HCT116 (cell line): ENCODE results near the gene SLC66A2. TPM values are rescaled to one million over a fixed set of nuclear protein-coding genes. Genes with fewer than 3 reads are reported as not detected.

ENCODE experiments used
- ATAC-seq: fragments of 200-7000 bp; cut with Tn5 transposase; 2 replicates; pipeline ENCODE4 v1.9.1; 2020; ENCODE audit warnings: mild to moderate bottlenecking, moderate library complexity
- BruUV-seq: library from RNA; stranded (reverse); fragments of 400-500 nt; replicated peaks from 2 replicates; lab custom pipeline; 2021; lab: Mats Ljungman, UMichigan
- CTCF ChIA-PET: fragments of 300-600 bp; sonication (Branson Sonifier 250); formaldehyde crosslinking; loops from one replicate; lab custom pipeline; 2021; ENCODE audit warnings: antibody characterized with exemption; lab: Charles Lee
- POLR2A ChIA-PET: fragments of 300-600, 350-600 bp; sonication (Branson Sonifier 250); formaldehyde crosslinking; loops from one replicate; lab custom pipeline; 2021; ENCODE audit warnings: antibody characterized with exemption; lab: Charles Lee
- RAD21 ChIA-PET, 2 experiments: fragments of 300-600 bp; sonication (Branson Sonifier 250); formaldehyde crosslinking; loops; one replicate each; lab custom pipeline; 2023; ENCODE audit warnings: low total read pairs in 2 of 2; ENCODE audit not compliant: uncharacterized antibody in 2 of 2, unreplicated experiment in 2 of 2, low non-redundant PET in 1 of 2; lab: Charles Lee
- DNase-seq: peaks from one replicate; pipeline ENCODE4 v3.0.0-alpha.2; 2010; ENCODE audit warnings: low read depth, low spot score
- H2AFZ ChIP-seq: fragments of 200-600 bp; shearing (Covaris generic), sonication (generic); 2 replicates; pipeline ENCODE4 v1.6.1; 2017; ENCODE audit warnings: low read depth, mixed run types, mixed read lengths, antibody characterized with exemption, low read length; ENCODE audit not compliant: poor library complexity, severe bottlenecking
- H3K27ac ChIP-seq: 2 replicates; pipeline ENCODE4 v1.5.1; 2012; ENCODE audit warnings: low read depth, low read length
- H3K27me3 ChIP-seq: fragments of 200-600 bp; sonication (generic); 2 replicates; pipeline ENCODE4 v1.6.1; 2016; ENCODE audit warnings: mixed run types, low read length, mixed read lengths; ENCODE audit not compliant: insufficient read depth
- H3K36me3 ChIP-seq, 2 experiments: fragments of 200-500 bp in 1 of 2; fragments of 200-600 bp in 1 of 2; sonication (Bioruptor generic) in 1 of 2; sonication (generic) in 1 of 2; 2 replicates each; pipeline versions ENCODE4 v1.5.1 to v1.6.1; 2014 to 2016; ENCODE audit warnings: low read length in 2 of 2, inconsistent platforms in 1 of 2, mixed read lengths in 1 of 2, mixed run types in 1 of 2; ENCODE audit not compliant: insufficient read depth in 2 of 2, control insufficient read depth in 1 of 2
- H3K4me1 ChIP-seq, 2 experiments: fragments of 200-600 bp in 1 of 2; sonication (generic) in 1 of 2; 2 replicates each; pipeline versions ENCODE4 v1.5.1 to v1.6.1; 2012 to 2017; ENCODE audit warnings: low read length in 2 of 2, inconsistent platforms in 1 of 2, mild to moderate bottlenecking in 1 of 2, mixed read lengths in 1 of 2, mixed run types in 1 of 2, moderate library complexity in 1 of 2; ENCODE audit not compliant: insufficient read depth in 2 of 2, control insufficient read depth in 1 of 2
- H3K4me2 ChIP-seq: fragments of 200-600 bp; sonication (generic); 2 replicates; pipeline ENCODE4 v1.6.1; 2017; ENCODE audit warnings: mixed run types, low read length, mixed read lengths
- H3K4me3 ChIP-seq, 2 experiments: fragments of 200-600 bp in 1 of 2; sonication (generic) in 1 of 2; replicated peaks in 1 of 2; 2 replicates each; pipeline ENCODE4 v1.5.1; 2011 to 2016; ENCODE audit warnings: low read length in 2 of 2, control low read depth in 1 of 2, low read depth in 1 of 2, mild to moderate bottlenecking in 1 of 2, mixed read lengths in 1 of 2, mixed run types in 1 of 2
- H3K79me2 ChIP-seq: fragments of 200-600 bp; sonication (generic); 2 replicates; pipeline ENCODE4 v1.6.1; 2017; ENCODE audit warnings: mild to moderate bottlenecking, mixed run types, low read length, moderate library complexity, mixed read lengths; ENCODE audit not compliant: insufficient read depth
- H3K9ac ChIP-seq: fragments of 200-600 bp; sonication (generic); 2 replicates; pipeline ENCODE4 v1.6.1; 2016; ENCODE audit warnings: low read length, mixed read lengths
- H3K9me2 ChIP-seq: fragments of 200-600 bp; sonication (generic), shearing (Covaris generic); 2 replicates; pipeline ENCODE4 v1.6.1; 2017; ENCODE audit warnings: mixed run types, mild to moderate bottlenecking, moderate library complexity; ENCODE audit not compliant: insufficient read depth
- H3K9me3 ChIP-seq, 2 experiments: fragments of 200-500 bp in 1 of 2; fragments of 200-600 bp in 1 of 2; sonication (Bioruptor generic) in 1 of 2; sonication (generic) in 1 of 2; 2 replicates each; pipeline ENCODE4 v1.6.1; 2014 to 2017; ENCODE audit warnings: low read length in 2 of 2, mixed read lengths in 2 of 2, inconsistent platforms in 1 of 2, low read depth in 1 of 2, mild to moderate bottlenecking in 1 of 2, mixed run types in 1 of 2, moderate library complexity in 1 of 2; ENCODE audit not compliant: control insufficient read depth in 1 of 2, insufficient read depth in 1 of 2
- H4K20me1 ChIP-seq: fragments of 200-600 bp; sonication (generic), shearing (Covaris generic); 2 replicates; pipeline ENCODE4 v1.6.1; 2017; ENCODE audit warnings: mixed run types, mild to moderate bottlenecking, moderate library complexity; ENCODE audit not compliant: insufficient read depth
- CBX3 ChIP-seq: IDR thresholded peaks from 2 replicates; pipeline ENCODE4 v1.6.1; 2012; ENCODE audit warnings: low read depth
- CEBPB ChIP-seq: IDR thresholded peaks from 2 replicates; pipeline ENCODE4 v1.6.1; 2012; ENCODE audit warnings: low read depth
- EGR1 ChIP-seq: IDR thresholded peaks from 2 replicates; pipeline ENCODE4 v1.6.1; 2012; ENCODE audit warnings: low read depth
- ELF1 ChIP-seq: IDR thresholded peaks from 2 replicates; pipeline ENCODE4 v1.6.1; 2012; ENCODE audit warnings: low read depth, borderline replicate concordance
- FOSL1 ChIP-seq: IDR thresholded peaks from 2 replicates; pipeline ENCODE4 v1.6.1; 2012; ENCODE audit warnings: low read depth
- JUND ChIP-seq: IDR thresholded peaks from 2 replicates; pipeline ENCODE4 v1.6.1; 2012
- POLR2A ChIP-seq: IDR thresholded peaks from 2 replicates; pipeline ENCODE4 v1.7.0; 2011; ENCODE audit warnings: borderline replicate concordance; ENCODE audit not compliant: insufficient read depth, insufficient read length; ENCODE audit errors: extremely low read depth
- POLR2AphosphoS5 ChIP-seq: IDR thresholded peaks from 2 replicates; pipeline ENCODE4 v1.6.1; 2011; ENCODE audit warnings: mild to moderate bottlenecking, low read depth, low read length, moderate library complexity
- RAD21 ChIP-seq: IDR thresholded peaks from 2 replicates; pipeline ENCODE4 v1.6.1; 2012; ENCODE audit warnings: low read depth, mild to moderate bottlenecking
- SIN3A ChIP-seq: IDR thresholded peaks from 2 replicates; pipeline ENCODE4 v1.6.1; 2012; ENCODE audit warnings: low read depth
- SP1 ChIP-seq: IDR thresholded peaks from 2 replicates; pipeline ENCODE4 v1.6.1; 2012; ENCODE audit warnings: low read depth
- SRF ChIP-seq: IDR thresholded peaks from 2 replicates; pipeline ENCODE4 v1.6.1; 2012; ENCODE audit warnings: low read depth
- TCF7L2 ChIP-seq: IDR thresholded peaks from 2 replicates; pipeline ENCODE4 v1.7.0; 2011; ENCODE audit warnings: borderline replicate concordance, inconsistent platforms; ENCODE audit not compliant: insufficient read depth, insufficient read length; ENCODE audit errors: extremely low read depth
- YY1 ChIP-seq: IDR thresholded peaks from 2 replicates; pipeline ENCODE4 v1.6.1; 2011; ENCODE audit warnings: low read length, low read depth, moderate library complexity, mild to moderate bottlenecking; ENCODE audit not compliant: insufficient replicate concordance; ENCODE audit errors: extremely low read depth
- intact Hi-C: fragments of 100-400 bp; cut with micrococcal nuclease; formaldehyde crosslinking; loops from 2 replicates; pipeline ENCODE4 v1.10.0; 2022
- total RNA-seq: library from RNA; stranded (reverse); gene quantifications from one replicate; pipeline ENCODE4 v1.2.1, GENCODE V29; 2021; ENCODE audit not compliant: unreplicated experiment
- TF ChIP-seq, protein P1 (sequence below): IDR thresholded peaks from 2 replicates; pipeline ENCODE4 v1.6.1; 2012
- TF ChIP-seq, protein P2 (sequence below): IDR thresholded peaks from 2 replicates; pipeline ENCODE4 v1.6.1; 2012
- TF ChIP-seq, protein P3 (sequence below), 3 experiments: fragments of 200-600 bp in 1 of 3; sonication (generic) in 1 of 3; IDR thresholded peaks in 2 of 3; conservative IDR thresholded peaks in 1 of 3; 2 replicates each; pipeline ENCODE4 v1.5.1; 2012 to 2017; ENCODE audit warnings: low read depth in 2 of 3, low read length in 2 of 3, antibody characterized with exemption in 1 of 3, borderline replicate concordance in 1 of 3, control low read depth in 1 of 3, mild to moderate bottlenecking in 1 of 3, mixed read lengths in 1 of 3, mixed run types in 1 of 3, moderate library complexity in 1 of 3; ENCODE audit not compliant: insufficient read depth in 1 of 3
- TF ChIP-seq, protein P4 (sequence below): IDR thresholded peaks from 2 replicates; pipeline ENCODE4 v1.6.1; 2011; ENCODE audit warnings: mild to moderate bottlenecking, low read length, moderate library complexity; ENCODE audit not compliant: insufficient replicate concordance; ENCODE audit errors: extremely low read depth

SLC66A2 gene
- total RNA-seq, 1 experiment from 2014 or later: 44.9 TPM

DNA sequence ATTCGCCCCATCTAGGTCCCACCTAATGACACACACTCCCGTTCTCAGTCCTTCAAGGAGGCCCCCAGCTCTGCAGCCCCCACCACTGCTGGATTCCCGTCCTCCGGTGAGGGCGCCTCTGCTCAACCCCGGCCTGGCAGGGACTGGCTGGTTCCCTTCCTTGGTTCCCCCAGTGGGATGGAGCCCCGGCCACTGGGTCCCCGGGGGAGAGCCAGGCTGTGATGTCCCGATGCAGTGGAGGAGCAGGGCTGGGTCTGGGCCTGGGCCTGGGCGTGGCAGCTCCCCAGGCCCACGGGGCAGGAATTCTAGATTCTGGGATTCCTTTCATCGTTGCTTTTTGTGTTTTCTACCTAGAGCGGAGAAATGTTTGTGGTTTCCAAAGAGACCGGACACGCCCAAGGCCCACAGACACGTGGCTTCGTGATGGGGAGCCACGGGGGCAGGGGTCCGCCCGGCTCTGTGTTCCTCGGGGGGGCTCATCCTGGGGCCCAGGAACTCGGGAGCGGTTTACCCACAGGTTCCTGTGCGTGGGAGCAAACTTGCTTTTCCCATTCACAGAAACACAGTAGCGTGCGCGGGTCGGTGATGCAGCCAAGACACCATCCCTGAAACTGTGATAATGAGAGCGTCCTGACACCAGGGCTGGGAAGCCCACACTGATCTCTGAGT, 67.0 kb downstream of the SLC66A2 start:
- DNase-seq: no peak
- TF ChIP-seq, protein P1, sequence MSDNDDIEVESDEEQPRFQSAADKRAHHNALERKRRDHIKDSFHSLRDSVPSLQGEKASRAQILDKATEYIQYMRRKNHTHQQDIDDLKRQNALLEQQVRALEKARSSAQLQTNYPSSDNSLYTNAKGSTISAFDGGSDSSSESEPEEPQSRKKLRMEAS: no peak
- no peak for TF ChIP-seq POLR2A
- TF ChIP-seq YY1: no peak
- TF ChIP-seq JUND: no peak
- no peak for TF ChIP-seq POLR2AphosphoS5
- TF ChIP-seq RAD21: no peak
- no peak for TF ChIP-seq EGR1
- TF ChIP-seq, protein P2, sequence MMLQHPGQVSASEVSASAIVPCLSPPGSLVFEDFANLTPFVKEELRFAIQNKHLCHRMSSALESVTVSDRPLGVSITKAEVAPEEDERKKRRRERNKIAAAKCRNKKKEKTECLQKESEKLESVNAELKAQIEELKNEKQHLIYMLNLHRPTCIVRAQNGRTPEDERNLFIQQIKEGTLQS: no peak
- TF ChIP-seq TCF7L2: no peak
- TF ChIP-seq SP1: no peak
- TF ChIP-seq FOSL1: no peak
- TF ChIP-seq, protein P3, sequence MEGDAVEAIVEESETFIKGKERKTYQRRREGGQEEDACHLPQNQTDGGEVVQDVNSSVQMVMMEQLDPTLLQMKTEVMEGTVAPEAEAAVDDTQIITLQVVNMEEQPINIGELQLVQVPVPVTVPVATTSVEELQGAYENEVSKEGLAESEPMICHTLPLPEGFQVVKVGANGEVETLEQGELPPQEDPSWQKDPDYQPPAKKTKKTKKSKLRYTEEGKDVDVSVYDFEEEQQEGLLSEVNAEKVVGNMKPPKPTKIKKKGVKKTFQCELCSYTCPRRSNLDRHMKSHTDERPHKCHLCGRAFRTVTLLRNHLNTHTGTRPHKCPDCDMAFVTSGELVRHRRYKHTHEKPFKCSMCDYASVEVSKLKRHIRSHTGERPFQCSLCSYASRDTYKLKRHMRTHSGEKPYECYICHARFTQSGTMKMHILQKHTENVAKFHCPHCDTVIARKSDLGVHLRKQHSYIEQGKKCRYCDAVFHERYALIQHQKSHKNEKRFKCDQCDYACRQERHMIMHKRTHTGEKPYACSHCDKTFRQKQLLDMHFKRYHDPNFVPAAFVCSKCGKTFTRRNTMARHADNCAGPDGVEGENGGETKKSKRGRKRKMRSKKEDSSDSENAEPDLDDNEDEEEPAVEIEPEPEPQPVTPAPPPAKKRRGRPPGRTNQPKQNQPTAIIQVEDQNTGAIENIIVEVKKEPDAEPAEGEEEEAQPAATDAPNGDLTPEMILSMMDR (IDR thresholded peaks at IDR 0.05 in 2 of 3, conservative IDR thresholded peaks at IDR 0.05 in 1 of 3; ENCODE audit: borderline replicate concordance in 1 of 3, insufficient read depth in 1 of 3, low read depth in 2 of 3, low read length in 2 of 3): no peak
- TF ChIP-seq, protein P4, sequence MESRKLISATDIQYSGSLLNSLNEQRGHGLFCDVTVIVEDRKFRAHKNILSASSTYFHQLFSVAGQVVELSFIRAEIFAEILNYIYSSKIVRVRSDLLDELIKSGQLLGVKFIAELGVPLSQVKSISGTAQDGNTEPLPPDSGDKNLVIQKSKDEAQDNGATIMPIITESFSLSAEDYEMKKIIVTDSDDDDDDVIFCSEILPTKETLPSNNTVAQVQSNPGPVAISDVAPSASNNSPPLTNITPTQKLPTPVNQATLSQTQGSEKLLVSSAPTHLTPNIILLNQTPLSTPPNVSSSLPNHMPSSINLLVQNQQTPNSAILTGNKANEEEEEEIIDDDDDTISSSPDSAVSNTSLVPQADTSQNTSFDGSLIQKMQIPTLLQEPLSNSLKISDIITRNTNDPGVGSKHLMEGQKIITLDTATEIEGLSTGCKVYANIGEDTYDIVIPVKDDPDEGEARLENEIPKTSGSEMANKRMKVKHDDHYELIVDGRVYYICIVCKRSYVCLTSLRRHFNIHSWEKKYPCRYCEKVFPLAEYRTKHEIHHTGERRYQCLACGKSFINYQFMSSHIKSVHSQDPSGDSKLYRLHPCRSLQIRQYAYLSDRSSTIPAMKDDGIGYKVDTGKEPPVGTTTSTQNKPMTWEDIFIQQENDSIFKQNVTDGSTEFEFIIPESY: no peak
- no peak for TF ChIP-seq ELF1
- TF ChIP-seq SIN3A: no peak
- no peak for TF ChIP-seq CBX3
- TF ChIP-seq SRF: no peak
- TF ChIP-seq CEBPB: no peak
- TF ChIP-seq, all 23 proteins: peak for 0
- ATAC-seq: no peak
- no peak overlapping the region for H3K27ac ChIP-seq
- H3K36me3 ChIP-seq: no peaks in the 10 kb centered on the region
- no peak overlapping the region for H3K4me3 ChIP-seq
- H4K20me1 ChIP-seq: no peaks in the 10 kb centered on the region
- no peak overlapping the region for H3K4me2 ChIP-seq
- H3K9me3 ChIP-seq: no peaks in the 10 kb centered on the region
- H3K9ac ChIP-seq: no peak overlapping the region
- no peak overlapping the region for H2AFZ ChIP-seq
- H3K4me1 ChIP-seq: no peaks in the 10 kb centered on the region
- RAD21 ChIA-PET: no interaction called here
- H3K27me3 ChIP-seq: no peaks in the 10 kb centered on the region
- CTCF ChIA-PET: no interaction called here
- BruUV-seq: no TSS peak
- no peaks in the 10 kb centered on the region for H3K79me2 ChIP-seq
- intact Hi-C loops: no loop called here
- POLR2A ChIA-PET: no interaction called here
- no peaks in the 10 kb centered on the region for H3K9me2 ChIP-seq
